ENCODE results near the gene SLC35F2. TPM values are rescaled to one million over a fixed set of nuclear protein-coding genes. Genes with fewer than 3 reads are reported as not detected.

The SLC35F2 gene
- total RNA-seq, 4 donors from 2014 or later: 2.7 to 7.6 (median 4.1) TPM

DNA sequence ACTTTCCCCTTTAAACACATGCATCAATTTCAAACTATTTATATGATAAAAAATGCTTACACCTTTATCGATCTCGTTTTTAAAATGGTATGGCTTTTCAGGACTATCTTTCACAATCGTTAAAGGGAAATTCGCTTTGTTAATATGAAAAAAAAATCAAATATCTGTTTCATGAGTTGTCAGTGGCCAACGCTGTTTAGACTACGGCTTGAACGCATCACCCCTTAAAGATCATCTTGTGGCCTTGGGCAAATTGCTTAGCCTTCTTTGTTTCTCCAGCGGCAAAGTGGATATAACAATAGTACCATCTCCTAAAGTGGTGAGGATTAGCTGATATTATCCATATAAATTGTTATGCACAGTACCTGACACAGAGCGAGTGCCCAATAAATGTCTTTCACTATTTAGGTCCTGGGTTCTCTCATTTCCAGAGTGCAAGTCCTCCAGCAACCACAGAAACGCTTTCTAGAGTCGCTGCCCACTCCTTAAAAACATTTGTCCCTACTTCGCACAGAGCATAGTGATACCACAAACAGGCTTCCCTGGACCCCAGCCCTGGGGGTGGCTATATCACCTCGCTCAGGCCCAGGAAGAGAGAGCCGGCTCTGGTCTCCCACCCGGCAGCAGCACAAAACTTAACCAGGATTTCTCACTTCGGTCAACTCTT, 904 bp downstream of the SLC35F2 start:
- Histone ChIP-seq H3K27me3 (no peaks in the 10 kb centered on the region), H3K36me3 (no peaks in the 10 kb centered on the region), H3K9me3 (no peaks in the 10 kb centered on the region), H3K27ac (peak overlapping the region in 3 of 4 donors; percentile 63 to 71 (median 69)), H3K4me3 (peak overlapping the region; percentile 48 to 75), H3K4me1 (peaks cover 0 to 27% (median 3%) of the 10 kb centered on the region in 3 donors)
- WGBS, 2 donors (ENCODE audit: low coverage in 1 of 2): 68 to 69% methylated on average over 9 of the region's 16 CpGs
- no peak for TF ChIP-seq EP300 (IDR thresholded peaks at IDR 0.05)
- TF ChIP-seq POLR2A (IDR thresholded peaks at IDR 0.05): no peak
- no peak for TF ChIP-seq POLR2AphosphoS5 (IDR thresholded peaks at IDR 0.05)
- TF ChIP-seq CTCF (IDR thresholded peaks at IDR 0.05): no peak
- ATAC-seq: no peak

DNA sequence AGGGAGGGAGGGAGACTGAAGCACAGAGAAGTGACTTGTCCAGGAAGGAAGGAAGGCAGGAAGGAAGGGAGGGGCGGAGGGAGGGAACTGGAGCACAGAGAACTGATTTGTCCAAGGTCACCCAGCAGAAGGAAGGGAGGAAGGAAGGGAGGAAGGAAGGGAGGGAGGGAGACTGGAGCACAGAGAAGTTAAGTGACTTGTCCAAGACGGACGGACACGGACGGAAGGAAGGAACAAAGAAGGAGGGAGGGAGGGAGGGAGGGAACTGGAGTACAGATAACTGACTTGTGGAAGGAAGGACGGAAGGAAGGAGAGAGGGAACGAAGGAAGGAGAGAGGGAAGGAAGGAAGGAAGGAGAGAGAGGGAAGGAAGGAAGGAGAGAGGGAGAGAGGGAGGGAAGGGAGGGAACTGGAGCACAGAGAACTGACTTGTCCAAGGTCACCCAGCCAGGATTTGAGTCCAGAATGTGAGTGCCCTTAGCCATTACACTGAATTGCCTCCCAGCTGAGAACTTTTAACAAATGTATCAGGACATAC, 1.5 kb downstream of the SLC35F2 start:
- WGBS, 2 donors (ENCODE audit: low coverage in 1 of 2): 41 to 53% methylated on average over 5 to 7 of the region's 7 CpGs
- no peaks in the 10 kb centered on the region for H3K36me3 ChIP-seq
- H3K27ac ChIP-seq: peak overlapping the region in 3 of 4 donors; percentile 37 to 71 (median 43)
- TF ChIP-seq CTCF (IDR thresholded peaks at IDR 0.05) (no peak), POLR2AphosphoS5 (IDR thresholded peaks at IDR 0.05) (no peak), POLR2A (IDR thresholded peaks at IDR 0.05) (no peak)
- peaks cover 0 to 27% (median 3%) of the 10 kb centered on the region in 3 donors for H3K4me1 ChIP-seq
- no peak overlapping the region for H3K4me3 ChIP-seq
- H3K27me3 ChIP-seq: no peaks in the 10 kb centered on the region
- no peak for ATAC-seq
- no peaks in the 10 kb centered on the region for H3K9me3 ChIP-seq

- TF ChIP-seq EP300 (IDR thresholded peaks at IDR 0.05) (no peak), POLR2AphosphoS5 (IDR thresholded peaks at IDR 0.05) (no peak), CTCF (IDR thresholded peaks at IDR 0.05) (no peak), POLR2A (IDR thresholded peaks at IDR 0.05) (no peak)
- peaks cover 0 to 27% (median 3%) of the 10 kb centered on the region in 3 donors for H3K4me1 ChIP-seq
- H3K27ac ChIP-seq: peak overlapping the region in 3 of 4 donors; percentile 37 to 71 (median 43)
Measured at GRCh38 chr11:107856180-107856980, 2.2 kb downstream of the SLC35F2 start.

DNA sequence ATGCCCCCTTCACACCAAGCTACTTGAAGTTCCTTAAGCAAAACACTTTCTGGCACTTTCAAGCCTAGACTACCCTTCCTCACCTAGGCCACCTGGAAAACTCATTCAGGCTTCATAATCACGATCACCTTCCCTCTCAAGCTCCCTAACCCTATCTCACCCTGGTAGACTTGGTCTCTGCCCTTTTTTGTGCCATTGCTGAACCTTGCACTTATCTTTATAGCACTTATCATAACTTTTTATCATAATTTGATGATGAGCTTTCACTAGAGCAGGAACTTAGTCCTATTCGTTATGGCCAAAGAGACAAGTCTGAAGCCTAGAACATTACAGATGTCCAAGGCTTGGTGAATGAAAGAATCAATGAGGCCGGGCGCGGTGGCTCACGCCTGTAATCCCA, 5.5 kb downstream of the SLC35F2 start:
- no peak overlapping the region for H3K4me3 ChIP-seq
- WGBS, 2 donors (ENCODE audit: low coverage in 1 of 2): 64 to 93% methylated on average over 2 to 6 of the region's 6 CpGs
- no peaks in the 10 kb centered on the region for H3K27me3 ChIP-seq
- peaks cover 0 to 5% (median 3%) of the 10 kb centered on the region in 3 donors for H3K4me1 ChIP-seq
- H3K9me3 ChIP-seq: no peaks in the 10 kb centered on the region
- H3K27ac ChIP-seq: no peak overlapping the region
- TF ChIP-seq CTCF (IDR thresholded peaks at IDR 0.05) (no peak), POLR2A (IDR thresholded peaks at IDR 0.05) (no peak), POLR2AphosphoS5 (IDR thresholded peaks at IDR 0.05) (no peak), EP300 (IDR thresholded peaks at IDR 0.05) (no peak)
- H3K36me3 ChIP-seq: no peaks in the 10 kb centered on the region
- ATAC-seq: no peak

More at GRCh38 chr11:107856180-107856980, 2.2 kb downstream of the SLC35F2 start:
- H3K27me3 ChIP-seq: no peaks in the 10 kb centered on the region
- no peak for ATAC-seq
- 58 to 91% methylated on average over 5 to 7 of the region's 10 CpGs for WGBS, 2 donors (ENCODE audit: low coverage in 1 of 2)
- no peak overlapping the region for H3K4me3 ChIP-seq
- H3K36me3 ChIP-seq: no peaks in the 10 kb centered on the region
- H3K9me3 ChIP-seq: no peaks in the 10 kb centered on the region

Measured in gastroesophageal sphincter (tissue), 4 donors.